M059J (cell line): ENCODE measurements around the gene RAB1A. TPM values are rescaled to one million over a fixed set of nuclear protein-coding genes. Genes with fewer than 3 reads are reported as not detected.

Source experiments
- total RNA-seq: library from RNA; depleted of rRNA; stranded (reverse); fragments of >200 nt; shearing (Covaris generic); gene quantifications from 2 replicates; pipeline ENCODE4 v1.2.3, GENCODE V29; 2014; rRNA removed

RAB1A gene
- total RNA-seq, 1 experiment from 2014 or later: 152 TPM

Other genes with a start within 250 kb of the RAB1A start
- 11.8 and 15.4 TPM in 2 replicates for gene SLC1A4, start 140.7 kb downstream of the RAB1A start, total RNA-seq
- 1.2 and 3.3 TPM in 2 replicates for gene CEP68, start 73.7 kb downstream of the RAB1A start, total RNA-seq
- gene ACTR2, start 97.7 kb upstream of the RAB1A start, total RNA-seq: 49.7 and 90.8 TPM in 2 replicates